B cell (primary cell): ENCODE results near the gene SLU7.

Experiments used
- CTCF ChIP-seq: fragments of 200-600 bp; IDR thresholded peaks from one replicate; pipeline ENCODE4 v1.8.0; 2022; ENCODE audit warnings: antibody characterized with exemption, mild to moderate bottlenecking
- EZH2 ChIP-seq: IDR thresholded peaks from 2 replicates; pipeline ENCODE4 v1.6.1; 2012; ENCODE audit warnings: borderline replicate concordance, low read depth, mild to moderate bottlenecking, moderate library complexity, low read length; ENCODE audit not compliant: insufficient read depth, poor library complexity, severe bottlenecking

GRCh38 chr5:160456480-160457177, 37.7 kb upstream of the SLU7 start:
- no peak for TF ChIP-seq CTCF
- no peak for TF ChIP-seq EZH2
